HCT116 (cell line): Measurements from ENCODE around the gene ACOT12. TPM values are rescaled to one million over a fixed set of nuclear protein-coding genes. Genes with fewer than 3 reads are reported as not detected.

ENCODE experiments used
- EZH2phosphoT487 ChIP-seq: fragments of 200-600 bp; IDR thresholded peaks from 2 replicates; pipeline ENCODE4 v1.6.1; 2018; ENCODE audit warnings: antibody characterized with exemption, borderline replicate concordance
- JUND ChIP-seq: IDR thresholded peaks from 2 replicates; pipeline ENCODE4 v1.6.1; 2012
- SIN3A ChIP-seq: IDR thresholded peaks from 2 replicates; pipeline ENCODE4 v1.6.1; 2012; ENCODE audit warnings: low read depth
- TCF7L2 ChIP-seq: IDR thresholded peaks from 2 replicates; pipeline ENCODE4 v1.7.0; 2011; ENCODE audit warnings: borderline replicate concordance, inconsistent platforms; ENCODE audit not compliant: insufficient read depth, insufficient read length; ENCODE audit errors: extremely low read depth
- YY1 ChIP-seq: IDR thresholded peaks from 2 replicates; pipeline ENCODE4 v1.6.1; 2011; ENCODE audit warnings: low read length, low read depth, moderate library complexity, mild to moderate bottlenecking; ENCODE audit not compliant: insufficient replicate concordance; ENCODE audit errors: extremely low read depth
- ZFX ChIP-seq: fragments of 450-650 bp; IDR thresholded peaks from 2 replicates; pipeline ENCODE4 v1.6.1; 2017
- ZNF274 ChIP-seq: fragments of 200-500 bp; sonication (Bioruptor generic); IDR thresholded peaks from 2 replicates; pipeline ENCODE4 v1.6.1; 2014; ENCODE audit warnings: mild to moderate bottlenecking, low read depth, low read length, inconsistent platforms
- total RNA-seq: library from RNA; stranded (reverse); gene quantifications from one replicate; pipeline ENCODE4 v1.2.1, GENCODE V29; 2021; ENCODE audit not compliant: unreplicated experiment

Gene ACOT12
- total RNA-seq, 1 experiment from 2014 or later = not detected

- TF ChIP-seq ZNF274 (no peak), SIN3A (no peak), YY1 (no peak), ZFX (no peak), EZH2phosphoT487 (no peak), JUND (no peak), TCF7L2 (no peak)
- TF ChIP-seq, all 23 proteins: peak for 0
Measured at GRCh38 chr5:81283976-81284375, 110.0 kb downstream of the ACOT12 start (continued).

Other genes with a start within 250 kb of the ACOT12 start
- not detected for gene CKMT2, start 160.8 kb downstream of the ACOT12 start, total RNA-seq
- 33.7 TPM for gene ZCCHC9, start 92.5 kb downstream of the ACOT12 start, total RNA-seq